Common myeloid progenitor, CD34-positive (primary cell): ENCODE results near the gene LRPPRC.

ENCODE experiments used
- CTCF ChIA-PET: fragments of 350-600 bp; sonication (Branson Sonifier 250); formaldehyde crosslinking; loops from one replicate; lab custom pipeline; 2021; ENCODE audit warnings: antibody characterized with exemption; lab: Charles Lee
- POLR2A ChIA-PET: fragments of 350-600 bp; sonication (Branson Sonifier 250); formaldehyde crosslinking; loops from one replicate; lab custom pipeline; 2021; ENCODE audit warnings: antibody characterized with exemption; lab: Charles Lee
- DNase-seq, 3 donors: peaks; one replicate each; pipeline versions ENCODE4 v3.0.0 to v3.0.0-alpha.2; 2013
- H3K27ac ChIP-seq, 2 experiments: 1 replicate in 1 of 2; 2 replicates in 1 of 2; pipeline ENCODE4 v1.7.0; 2013; ENCODE audit warnings: inconsistent platforms in 2 of 2, low read length in 2 of 2, mild to moderate bottlenecking in 2 of 2, low read depth in 1 of 2, moderate library complexity in 1 of 2; ENCODE audit not compliant: severe bottlenecking in 2 of 2, insufficient read depth in 1 of 2, poor library complexity in 1 of 2
- H3K27me3 ChIP-seq, 5 experiments: replicated peaks in 2 of 5; 1 replicate in 3 of 5; 2 replicates in 2 of 5; pipeline versions ENCODE4 v1.6.1 to v1.7.0; 2013; ENCODE audit warnings: low read length in 4 of 5, mild to moderate bottlenecking in 2 of 5, moderate library complexity in 2 of 5, inconsistent platforms in 1 of 5; ENCODE audit not compliant: insufficient read depth in 5 of 5, control insufficient read depth in 4 of 5
- H3K36me3 ChIP-seq, 4 experiments: 1 replicate in 2 of 4; 2 replicates in 2 of 4; pipeline versions ENCODE4 v1.6.1 to v1.7.0; 2013; ENCODE audit warnings: low read length in 3 of 4, control low read depth in 1 of 4, mild to moderate bottlenecking in 1 of 4; ENCODE audit not compliant: control insufficient read depth in 4 of 4, insufficient read depth in 4 of 4
- H3K4me1 ChIP-seq, 4 experiments: 1 replicate in 3 of 4; 2 replicates in 1 of 4; pipeline versions ENCODE4 v1.6.1 to v1.7.1; 2013; ENCODE audit warnings: low read length in 3 of 4, mild to moderate bottlenecking in 3 of 4, control low read depth in 1 of 4, inconsistent platforms in 1 of 4, moderate library complexity in 1 of 4; ENCODE audit not compliant: control insufficient read depth in 4 of 4, insufficient read depth in 4 of 4; ENCODE audit errors: control extremely low read depth in 1 of 4
- H3K4me3 ChIP-seq, 7 experiments: 1 replicate in 4 of 7; 2 replicates in 3 of 7; pipeline versions ENCODE4 v1.5.1 to v1.7.0; 2013; ENCODE audit warnings: mild to moderate bottlenecking in 7 of 7, low read length in 6 of 7, moderate library complexity in 6 of 7, inconsistent platforms in 2 of 7, low read depth in 2 of 7, control low read depth in 1 of 7; ENCODE audit not compliant: insufficient read depth in 4 of 7, control insufficient read depth in 1 of 7; ENCODE audit errors: extremely low read depth in 1 of 7
- H3K9me3 ChIP-seq, 5 experiments: 1 replicate in 4 of 5; 2 replicates in 1 of 5; pipeline versions ENCODE4 v1.6.1 to v1.7.1; 2013; ENCODE audit warnings: low read length in 4 of 5, mild to moderate bottlenecking in 2 of 5, inconsistent platforms in 1 of 5, low read depth in 1 of 5, moderate library complexity in 1 of 5; ENCODE audit not compliant: control insufficient read depth in 4 of 5, insufficient read depth in 2 of 5; ENCODE audit errors: control extremely low read depth in 1 of 5
- WGBS: methylation state at CpG from one replicate; pipeline ENCODE4 v1.1.5; 2013; ENCODE audit not compliant: insufficient coverage; 5-methylcytosine and 5-hydroxymethylcytosine counted together

The LRPPRC gene

DNA sequence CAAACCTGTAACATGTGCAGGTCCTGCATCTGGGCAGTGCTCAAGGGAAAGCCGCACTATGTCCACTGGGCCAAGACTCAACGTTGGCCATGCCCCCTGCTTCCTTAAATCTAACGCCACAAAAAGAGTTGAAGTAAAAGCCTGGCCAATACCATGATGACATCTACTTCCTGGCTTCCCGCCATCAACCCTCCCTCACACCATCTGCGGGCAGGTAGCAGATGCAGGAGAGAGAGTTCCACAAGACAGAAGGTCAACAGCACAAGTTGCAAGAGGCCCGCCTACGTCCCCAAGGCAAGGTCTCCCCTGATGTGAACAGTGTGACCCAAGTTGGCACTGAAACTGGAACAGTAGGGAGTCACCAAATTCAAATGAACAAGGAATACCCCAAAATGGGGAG lies 108.6 kb downstream of the LRPPRC start:
- ChIA-PET POLR2A (no interaction called here), CTCF (no interaction called here)
- no peak overlapping the region for H3K27ac ChIP-seq
- H3K4me1 ChIP-seq: no peaks in the 10 kb centered on the region
- no peak for DNase-seq
- H3K4me3 ChIP-seq: no peak overlapping the region
- no peaks in the 10 kb centered on the region for H3K9me3 ChIP-seq
- no peaks in the 10 kb centered on the region for H3K27me3 ChIP-seq
- peaks cover 25 to 52% (median 39%) of the 10 kb centered on the region in 4 experiments for H3K36me3 ChIP-seq
- WGBS: 96% methylated on average over 7 of the region's 7 CpGs

- Histone ChIP-seq H3K27me3 (no peaks in the 10 kb centered on the region), H3K27ac (no peak overlapping the region), H3K36me3 (peaks cover 17 to 35% (median 27%) of the 10 kb centered on the region in 4 experiments), H3K4me1 (no peaks in the 10 kb centered on the region), H3K4me3 (no peak overlapping the region), H3K9me3 (no peaks in the 10 kb centered on the region)
- DNase-seq: no peak
- CTCF ChIA-PET: no interaction called here
- POLR2A ChIA-PET: interaction anchor here (0.6 kb wide), 1 partner anchor 1104 kb away, joined by 3 read pairs; no protein-coding TSS in a partner anchor
- WGBS: 96% methylated on average over 5 of the region's 7 CpGs
Observed at GRCh38 chr2:43885132-43885632, 110.6 kb downstream of the LRPPRC start.

- POLR2A ChIA-PET: interaction anchor here (0.6 kb wide), 1 partner anchor 1104 kb away, joined by 3 read pairs; no protein-coding TSS in a partner anchor
Observed at GRCh38 chr2:43884689-43885088, 111.1 kb downstream of the LRPPRC start.

DNA sequence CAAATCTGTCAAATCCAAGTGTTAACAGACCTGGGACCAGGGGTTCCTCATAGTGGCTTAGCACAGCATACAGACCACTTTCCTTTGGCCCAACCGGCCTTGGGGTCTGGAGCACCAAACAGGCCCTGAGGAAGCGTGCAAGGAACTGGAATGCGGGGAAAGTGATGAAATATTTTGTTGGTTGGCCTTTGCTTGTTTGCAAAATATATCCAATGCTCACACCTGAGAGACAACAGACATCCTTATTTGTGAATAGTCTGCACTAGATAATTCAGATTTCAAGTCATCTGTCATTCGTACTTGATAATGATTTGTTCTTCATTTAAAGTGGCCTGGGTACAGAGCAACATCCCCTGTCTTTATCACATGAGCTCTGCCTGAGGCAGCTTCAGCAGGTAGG lies 113.5 kb downstream of the LRPPRC start:
- H3K9me3 ChIP-seq: no peaks in the 10 kb centered on the region
- no peak overlapping the region for H3K4me3 ChIP-seq
- H3K27ac ChIP-seq: no peak overlapping the region
- DNase-seq: no peak
- ChIA-PET CTCF (interaction anchor here (1.2 kb wide), 1 partner anchor 9 kb away, joined by 3 read pairs; no protein-coding TSS in a partner anchor), POLR2A (no interaction called here)
- 100% methylated on average over 1 of the region's 4 CpGs for WGBS
- H3K4me1 ChIP-seq: peaks cover 0 to 6% (median 0%) of the 10 kb centered on the region in 4 experiments
- H3K36me3 ChIP-seq: peaks cover 0 to 10% (median 9%) of the 10 kb centered on the region in 4 experiments
- H3K27me3 ChIP-seq: peaks cover 0 to 2% (median 0%) of the 10 kb centered on the region in 5 experiments

More at GRCh38 chr2:43884689-43885088, 111.1 kb downstream of the LRPPRC start:
- Histone ChIP-seq H3K9me3 (no peaks in the 10 kb centered on the region), H3K27ac (no peak overlapping the region), H3K27me3 (no peaks in the 10 kb centered on the region), H3K36me3 (peaks cover 15 to 30% (median 25%) of the 10 kb centered on the region in 4 experiments), H3K4me1 (no peaks in the 10 kb centered on the region), H3K4me3 (no peak overlapping the region)
- CTCF ChIA-PET: no interaction called here
- WGBS: 100% methylated on average over 3 of the region's 5 CpGs
- no peak for DNase-seq

DNA sequence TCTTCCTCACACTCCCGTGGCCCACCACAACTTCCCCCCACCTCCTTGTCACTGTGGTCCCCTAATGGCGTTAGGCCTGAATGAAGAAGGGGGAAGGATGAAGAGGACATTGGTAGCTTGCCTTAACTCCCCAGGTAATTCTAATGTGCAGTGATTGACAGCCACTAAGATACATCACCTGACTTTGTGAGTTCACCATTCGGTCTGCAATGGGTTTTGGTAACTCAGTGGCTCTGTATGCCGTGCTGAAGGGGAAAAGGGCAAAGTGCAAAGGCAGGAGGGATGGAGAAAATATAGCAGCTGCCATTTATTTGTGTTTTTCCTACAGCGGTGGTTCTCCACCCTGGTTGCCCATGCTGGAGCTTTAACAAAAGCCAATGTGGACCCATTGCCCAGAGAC lies 114.8 kb downstream of the LRPPRC start:
- Histone ChIP-seq H3K27ac (no peak overlapping the region), H3K4me3 (no peak overlapping the region), H3K4me1 (peaks cover 0 to 6% (median 0%) of the 10 kb centered on the region in 4 experiments), H3K36me3 (no peaks in the 10 kb centered on the region), H3K27me3 (peaks cover 0 to 2% (median 0%) of the 10 kb centered on the region in 5 experiments), H3K9me3 (no peaks in the 10 kb centered on the region)
- DNase-seq: no peak
- POLR2A ChIA-PET: no interaction called here
- 92% methylated on average over 3 of the region's 5 CpGs for WGBS
- CTCF ChIA-PET: no interaction called here

- no peak for DNase-seq
- 95% methylated on average over 2 of the region's 9 CpGs for WGBS
Observed at GRCh38 chr2:43880471-43880870, 115.3 kb downstream of the LRPPRC start.

GRCh38 chr2:43879261-43879660 lies 116.5 kb downstream of the LRPPRC start:
- Histone ChIP-seq H3K9me3 (no peaks in the 10 kb centered on the region), H3K36me3 (no peaks in the 10 kb centered on the region), H3K4me3 (no peak overlapping the region), H3K4me1 (peaks cover 0 to 6% (median 0%) of the 10 kb centered on the region in 4 experiments), H3K27me3 (peaks cover 0 to 2% (median 0%) of the 10 kb centered on the region in 5 experiments), H3K27ac (no peak overlapping the region)
- POLR2A ChIA-PET: no interaction called here
- WGBS: 97% methylated on average over 5 of the region's 5 CpGs
- no peak for DNase-seq
- CTCF ChIA-PET: no interaction called here

More at GRCh38 chr2:43880471-43880870, 115.3 kb downstream of the LRPPRC start:
- Histone ChIP-seq H3K4me3 (no peak overlapping the region), H3K27me3 (peaks cover 0 to 2% (median 0%) of the 10 kb centered on the region in 5 experiments), H3K4me1 (peaks cover 0 to 6% (median 0%) of the 10 kb centered on the region in 4 experiments), H3K36me3 (no peaks in the 10 kb centered on the region), H3K27ac (no peak overlapping the region), H3K9me3 (no peaks in the 10 kb centered on the region)
- POLR2A ChIA-PET: no interaction called here
- CTCF ChIA-PET: no interaction called here
